Measurements from ENCODE around the gene XPO6. TPM values are rescaled to one million over a fixed set of nuclear protein-coding genes. Genes with fewer than 3 reads are reported as not detected.

Gene XPO6
- total RNA-seq, 1 donor from 2014 or later, result 227 TPM

DNA sequence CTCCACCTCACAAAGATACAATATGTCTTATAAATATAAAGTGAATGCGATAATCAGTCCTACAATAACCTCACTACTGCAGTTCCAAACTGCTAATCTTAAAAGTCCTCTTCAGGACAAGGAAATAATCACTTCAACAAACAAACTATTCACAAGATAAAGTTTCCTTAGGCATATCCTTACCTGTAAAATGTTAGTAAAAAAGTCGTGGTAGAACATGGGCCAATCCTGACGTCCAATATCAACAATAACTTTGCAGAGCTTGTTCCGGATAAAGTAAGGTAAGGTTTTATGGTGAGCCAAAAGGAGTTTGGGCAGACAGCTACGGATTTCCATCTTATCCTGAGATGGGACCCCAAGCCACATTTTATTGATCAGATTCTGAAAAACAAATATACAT is 36.0 kb downstream of the XPO6 start:
- H3K4me1 Mint-ChIP-seq (ENCODE audit: low read depth), result peaks cover 47% of the 10 kb centered on the region
- peaks cover 74% of the 10 kb centered on the region for H3K36me3 Mint-ChIP-seq (ENCODE audit: low read depth)
- H3K27ac Mint-ChIP-seq, result peak overlapping the region; percentile 47
- H3K4me3 Mint-ChIP-seq (ENCODE audit: low read depth), result no peak overlapping the region
- no peaks in the 10 kb centered on the region for H3K9me3 Mint-ChIP-seq
- no peaks in the 10 kb centered on the region for H3K27me3 Mint-ChIP-seq (ENCODE audit: low read depth)
- intact Hi-C loops (cut with micrococcal nuclease), result no loop called here
- DNase-seq (ENCODE audit: low spot score), result no peak

DNA sequence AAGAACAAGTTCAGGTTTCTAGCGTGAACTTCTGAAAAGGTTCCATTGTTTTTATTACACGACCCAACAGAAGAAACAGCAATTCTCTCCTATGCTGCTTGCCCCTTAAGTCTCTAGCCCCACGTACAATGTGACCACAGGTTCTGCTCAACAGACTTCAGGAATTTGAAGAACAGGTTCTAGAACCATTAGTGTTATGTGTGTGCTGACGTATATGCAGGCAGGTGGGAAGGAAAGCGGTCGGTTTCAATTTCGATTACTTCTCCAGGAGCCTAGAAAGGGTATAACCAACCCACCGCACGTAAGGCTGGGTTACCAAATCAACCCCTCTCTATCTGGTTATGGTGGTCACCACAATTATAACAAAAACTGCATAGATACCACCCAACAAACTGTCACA is 39.4 kb downstream of the XPO6 start:
- Mint-ChIP-seq H3K9me3 (no peaks in the 10 kb centered on the region), H3K4me1 (ENCODE audit: low read depth) (peaks cover 54% of the 10 kb centered on the region), H3K27me3 (ENCODE audit: low read depth) (no peaks in the 10 kb centered on the region), H3K4me3 (ENCODE audit: low read depth) (no peak overlapping the region), H3K27ac (no peak overlapping the region), H3K36me3 (ENCODE audit: low read depth) (peaks cover 75% of the 10 kb centered on the region)
- no peak for DNase-seq (ENCODE audit: low spot score)
- intact Hi-C loops (cut with micrococcal nuclease), result no loop called here

DNA sequence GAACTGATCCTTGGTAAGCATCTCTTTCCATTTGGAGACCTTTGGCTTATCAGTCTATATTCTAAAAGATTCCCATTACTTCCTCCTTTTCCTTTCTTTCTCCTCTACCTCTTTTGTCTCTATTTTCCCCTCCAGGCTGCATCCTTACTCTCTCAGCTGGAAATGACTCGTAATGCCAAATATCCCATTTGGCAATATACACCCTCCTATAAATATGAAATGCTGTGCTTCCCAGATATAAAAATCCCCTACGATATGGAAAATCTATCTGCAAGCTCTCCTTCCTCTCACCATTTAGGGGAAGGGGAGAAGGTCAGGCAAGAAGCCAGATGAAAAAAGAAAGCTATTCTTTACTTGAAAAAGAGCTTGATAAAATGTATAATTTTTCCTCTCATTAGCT is 39.9 kb downstream of the XPO6 start:
- DNase-seq (ENCODE audit: low spot score), result no peak
- Mint-ChIP-seq H3K36me3 (ENCODE audit: low read depth) (peaks cover 75% of the 10 kb centered on the region), H3K4me3 (ENCODE audit: low read depth) (no peak overlapping the region), H3K27me3 (ENCODE audit: low read depth) (no peaks in the 10 kb centered on the region), H3K27ac (no peak overlapping the region), H3K4me1 (ENCODE audit: low read depth) (peaks cover 55% of the 10 kb centered on the region), H3K9me3 (no peaks in the 10 kb centered on the region)
- intact Hi-C loops (cut with micrococcal nuclease), result no loop called here

DNA sequence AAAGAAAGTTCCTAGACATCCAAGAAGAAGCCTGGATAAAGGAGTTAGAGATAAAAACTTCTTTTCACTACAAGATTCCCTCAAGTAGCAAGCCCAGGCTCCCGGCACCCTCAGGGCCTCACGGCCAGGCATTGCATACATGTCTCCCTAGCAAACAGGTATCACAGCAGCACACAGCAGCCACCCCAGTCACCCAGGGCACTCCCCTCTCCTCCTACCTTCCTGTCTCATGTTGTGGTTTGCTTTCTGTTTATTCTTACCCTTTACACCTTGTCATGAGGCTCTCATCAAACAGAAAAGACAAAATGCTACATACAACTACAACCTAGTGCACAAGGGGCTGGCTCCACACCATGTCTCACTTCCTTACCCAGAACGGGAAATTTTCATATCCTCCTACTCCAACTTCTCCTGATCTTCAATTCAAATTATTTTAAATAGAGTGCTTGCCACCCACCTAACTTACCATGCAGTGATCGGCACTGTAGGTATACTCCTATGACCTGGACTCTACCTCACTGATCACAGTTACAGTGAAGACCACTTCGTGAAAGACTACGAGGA is 42.7 kb downstream of the XPO6 start:
- intact Hi-C loops (cut with micrococcal nuclease), result loop anchor here (2.0 to 5.0 kb wide), 2 partner anchors 18 to 43 kb away; partner anchors contain the start of gene XPO6
- Mint-ChIP-seq H3K36me3 (ENCODE audit: low read depth) (peaks cover 76% of the 10 kb centered on the region), H3K4me3 (ENCODE audit: low read depth) (no peak overlapping the region)

DNA sequence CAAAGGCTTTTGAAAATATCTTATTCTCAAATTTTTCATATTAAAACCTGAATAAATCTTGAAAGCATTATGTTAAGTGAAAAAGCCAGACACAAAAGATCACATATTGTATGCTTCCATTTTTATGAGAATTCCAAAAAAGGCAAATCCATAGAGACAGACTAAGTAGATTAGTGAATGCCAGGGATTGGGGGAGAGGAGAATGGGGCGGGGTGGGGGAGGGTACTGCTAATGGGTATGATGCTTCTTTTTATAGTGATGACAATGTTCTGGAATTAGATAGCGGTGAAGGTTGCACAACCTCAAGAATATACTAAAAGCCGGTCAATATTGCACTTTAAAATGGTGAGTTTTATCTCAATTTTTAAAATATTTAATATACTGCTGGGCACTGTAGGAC is 44.0 kb downstream of the XPO6 start:
- Mint-ChIP-seq H3K27me3 (ENCODE audit: low read depth) (no peaks in the 10 kb centered on the region), H3K36me3 (ENCODE audit: low read depth) (peaks cover 80% of the 10 kb centered on the region), H3K27ac (peak overlapping the region; percentile 29), H3K9me3 (no peaks in the 10 kb centered on the region), H3K4me3 (ENCODE audit: low read depth) (no peak overlapping the region), H3K4me1 (ENCODE audit: low read depth) (peaks cover 68% of the 10 kb centered on the region)
- DNase-seq (ENCODE audit: low spot score), result no peak
- intact Hi-C loops (cut with micrococcal nuclease), result loop anchor here (2.0 to 5.0 kb wide), 2 partner anchors 19 to 45 kb away; partner anchors contain the start of gene XPO6

More for the DNA sequence above, 42.7 kb downstream of the XPO6 start:
- Mint-ChIP-seq H3K27me3 (ENCODE audit: low read depth) (no peaks in the 10 kb centered on the region), H3K27ac (peak overlapping the region; percentile 59), H3K4me1 (ENCODE audit: low read depth) (peaks cover 55% of the 10 kb centered on the region), H3K9me3 (no peaks in the 10 kb centered on the region)
- DNase-seq (ENCODE audit: low spot score), result no peak

DNA sequence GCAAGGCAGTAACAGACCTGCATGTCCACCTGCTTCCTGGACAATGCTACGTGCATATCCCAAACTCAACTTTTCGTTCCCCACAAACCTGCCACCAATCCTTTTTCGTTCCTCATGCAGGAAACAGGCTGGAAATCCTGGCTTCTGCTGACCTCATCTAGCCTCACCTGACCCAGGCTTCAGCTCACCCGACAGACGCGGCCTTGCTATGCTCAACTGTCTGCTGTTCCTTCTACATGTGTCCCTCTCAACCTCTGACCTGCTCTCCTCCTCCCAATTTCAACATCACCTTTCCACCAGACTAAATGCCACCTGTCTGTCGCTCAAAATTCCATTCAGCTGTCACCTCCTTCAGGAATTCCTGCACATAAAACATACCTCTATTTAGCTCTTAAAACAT is 44.5 kb downstream of the XPO6 start:
- Mint-ChIP-seq H3K27ac (peak overlapping the region; percentile 29), H3K36me3 (ENCODE audit: low read depth) (peaks cover 77% of the 10 kb centered on the region), H3K9me3 (no peaks in the 10 kb centered on the region), H3K4me3 (ENCODE audit: low read depth) (no peak overlapping the region), H3K4me1 (ENCODE audit: low read depth) (peaks cover 66% of the 10 kb centered on the region), H3K27me3 (ENCODE audit: low read depth) (no peaks in the 10 kb centered on the region)
- intact Hi-C loops (cut with micrococcal nuclease), result loop anchor here (5.0 kb wide), 1 partner anchor 45 kb away; the partner anchor contains the start of gene XPO6
- no peak for DNase-seq (ENCODE audit: low spot score)

DNA sequence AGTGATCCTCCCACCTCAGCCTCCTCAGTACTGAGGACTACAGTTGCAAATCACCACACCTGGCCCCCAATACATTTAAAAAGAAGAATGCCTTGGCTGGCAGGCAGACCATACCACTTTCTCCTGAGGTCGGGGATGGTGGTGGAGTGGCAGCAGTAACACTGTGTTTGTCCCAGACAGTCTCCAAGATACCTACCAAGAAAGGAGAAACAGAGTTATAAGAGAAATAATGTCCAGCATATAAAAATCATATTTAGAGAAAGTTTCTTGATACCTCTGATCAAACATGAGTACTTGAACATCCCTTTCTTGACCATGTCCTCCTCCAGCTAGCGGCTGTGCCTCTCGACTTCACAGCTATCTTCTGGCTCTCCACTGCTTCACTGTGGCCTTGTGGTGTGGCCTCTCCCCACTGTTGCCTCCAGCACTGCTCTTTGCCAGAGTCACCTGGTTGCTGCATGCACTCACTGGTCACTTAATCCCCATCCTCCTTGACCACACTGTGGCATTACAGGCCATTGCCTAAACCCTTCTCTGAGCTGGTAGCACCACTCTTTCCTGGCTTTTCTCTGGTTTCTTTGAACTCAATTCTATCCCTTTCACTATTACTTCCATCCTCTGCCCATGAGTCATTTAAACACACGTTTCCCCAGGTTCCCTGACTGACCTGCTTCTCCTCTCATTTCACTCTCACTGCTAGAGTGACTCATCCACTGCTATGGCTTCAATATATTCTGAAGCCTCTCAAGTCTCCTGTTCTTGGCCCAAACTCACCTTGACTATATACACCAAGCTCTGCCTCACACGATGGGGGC is 45.2 kb downstream of the XPO6 start:
- H3K9me3 Mint-ChIP-seq, result no peaks in the 10 kb centered on the region
- H3K27ac Mint-ChIP-seq, result peak overlapping the region; percentile 29
- H3K4me1 Mint-ChIP-seq (ENCODE audit: low read depth), result peaks cover 66% of the 10 kb centered on the region
- H3K4me3 Mint-ChIP-seq (ENCODE audit: low read depth), result no peak overlapping the region
- no peak for DNase-seq (ENCODE audit: low spot score)
- intact Hi-C loops (cut with micrococcal nuclease), result loop anchor here (5.0 kb wide), 1 partner anchor 46 kb away; the partner anchor contains the start of gene XPO6
- H3K36me3 Mint-ChIP-seq (ENCODE audit: low read depth), result peaks cover 77% of the 10 kb centered on the region
- H3K27me3 Mint-ChIP-seq (ENCODE audit: low read depth), result no peaks in the 10 kb centered on the region

DNA sequence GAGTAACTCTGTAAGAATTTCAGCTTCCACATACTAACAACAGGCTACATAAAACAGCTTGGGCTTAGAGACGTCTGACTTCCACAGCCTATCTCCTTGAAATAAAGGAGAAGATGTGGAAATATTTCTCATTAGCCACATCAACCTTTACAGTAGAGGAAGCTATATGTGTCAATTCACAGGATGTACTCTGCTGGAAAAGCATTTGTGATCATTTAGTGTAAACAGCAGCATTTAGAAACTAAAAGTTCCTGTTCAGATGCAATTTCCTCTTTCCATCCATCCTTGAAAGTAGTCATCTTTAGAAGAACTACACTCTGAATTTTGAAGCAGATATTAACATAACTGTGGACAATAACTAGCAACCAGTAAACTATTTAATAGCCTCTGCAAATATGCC is 46.2 kb downstream of the XPO6 start:
- Mint-ChIP-seq H3K9me3 (no peaks in the 10 kb centered on the region), H3K4me1 (ENCODE audit: low read depth) (peaks cover 74% of the 10 kb centered on the region), H3K36me3 (ENCODE audit: low read depth) (peaks cover 84% of the 10 kb centered on the region), H3K4me3 (ENCODE audit: low read depth) (no peak overlapping the region), H3K27ac (peak overlapping the region; percentile 70), H3K27me3 (ENCODE audit: low read depth) (no peaks in the 10 kb centered on the region)
- DNase-seq (ENCODE audit: low spot score), result no peak
- intact Hi-C loops (cut with micrococcal nuclease), result loop anchor here (5.0 kb wide), 1 partner anchor 47 kb away; the partner anchor contains the start of gene XPO6

DNA sequence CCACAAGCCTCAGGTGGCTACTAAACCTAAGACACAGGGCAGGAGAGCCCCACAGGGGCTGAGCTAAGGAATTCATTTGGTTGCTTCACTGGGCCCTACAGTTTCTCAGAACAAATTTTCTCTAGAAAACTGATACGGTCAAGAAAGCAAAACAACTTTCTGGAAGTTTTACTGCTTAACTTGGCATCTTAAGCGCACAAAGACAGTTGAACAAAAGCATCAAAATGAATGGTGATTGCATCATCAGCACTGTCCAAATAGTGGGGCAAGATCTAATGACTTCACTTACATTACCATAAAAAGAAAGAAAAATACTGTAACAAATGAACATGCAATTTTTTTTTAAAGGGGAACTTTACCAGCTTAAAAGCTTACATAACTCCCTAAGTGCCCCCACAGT is 47.6 kb downstream of the XPO6 start:
- no peaks in the 10 kb centered on the region for H3K9me3 Mint-ChIP-seq
- no peak overlapping the region for H3K4me3 Mint-ChIP-seq (ENCODE audit: low read depth)
- DNase-seq (ENCODE audit: low spot score), result no peak
- peak overlapping the region; percentile 10 for H3K27ac Mint-ChIP-seq
- H3K36me3 Mint-ChIP-seq (ENCODE audit: low read depth), result peaks cover 85% of the 10 kb centered on the region
- H3K4me1 Mint-ChIP-seq (ENCODE audit: low read depth), result peaks cover 73% of the 10 kb centered on the region
- intact Hi-C loops (cut with micrococcal nuclease), result no loop called here
- H3K27me3 Mint-ChIP-seq (ENCODE audit: low read depth), result no peaks in the 10 kb centered on the region

DNA sequence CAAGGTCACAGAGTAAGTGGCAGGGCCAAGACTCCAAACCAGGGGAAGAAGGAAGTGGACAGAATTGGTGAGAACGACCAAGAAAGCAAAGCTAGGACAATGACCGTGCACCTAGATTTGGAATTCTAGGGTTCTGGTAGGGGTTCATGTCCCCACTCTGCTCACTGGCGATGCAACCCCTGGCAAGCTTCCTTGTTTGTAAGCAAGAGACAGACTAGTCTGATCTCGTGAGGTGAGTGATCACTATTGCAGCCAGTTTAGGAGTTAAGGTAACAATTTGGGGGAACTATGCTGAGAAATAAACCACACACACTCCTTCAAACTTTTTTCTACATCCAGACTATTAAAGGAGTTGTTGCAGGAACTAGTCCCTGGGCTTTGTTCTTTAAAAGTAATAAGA is 48.1 kb downstream of the XPO6 start:
- Mint-ChIP-seq H3K4me1 (ENCODE audit: low read depth) (peaks cover 72% of the 10 kb centered on the region), H3K4me3 (ENCODE audit: low read depth) (no peak overlapping the region), H3K27ac (peak overlapping the region; percentile 10), H3K36me3 (ENCODE audit: low read depth) (peaks cover 81% of the 10 kb centered on the region), H3K9me3 (no peaks in the 10 kb centered on the region), H3K27me3 (ENCODE audit: low read depth) (no peaks in the 10 kb centered on the region)
- no peak for DNase-seq (ENCODE audit: low spot score)
- intact Hi-C loops (cut with micrococcal nuclease), result no loop called here

DNA sequence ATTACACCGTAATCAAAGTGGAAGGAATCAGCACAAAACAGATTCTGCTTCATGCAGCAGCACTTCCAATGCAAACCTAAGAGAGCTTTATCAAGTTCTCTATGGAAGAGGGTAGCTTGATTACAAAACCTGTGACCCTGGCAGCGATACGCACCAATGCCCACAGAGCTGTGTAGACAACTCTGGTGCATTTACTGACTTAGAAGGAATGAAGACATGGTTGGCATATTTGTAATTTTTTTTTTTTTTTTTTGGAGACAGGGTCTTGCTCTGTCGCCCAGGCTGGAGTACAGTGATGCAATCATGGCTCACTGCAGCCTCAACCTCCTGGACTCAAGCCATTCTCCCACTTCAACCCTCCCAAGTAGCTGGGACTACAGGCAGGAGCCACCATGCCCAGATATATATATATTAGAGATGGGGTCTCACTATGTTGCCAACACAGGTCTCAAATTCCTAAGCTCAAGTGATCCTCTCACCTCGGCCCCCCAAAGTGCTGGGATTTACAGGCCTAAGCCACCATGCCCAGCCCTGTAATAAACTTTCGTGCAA is 49.4 kb downstream of the XPO6 start:
- no peaks in the 10 kb centered on the region for H3K27me3 Mint-ChIP-seq (ENCODE audit: low read depth)

DNA sequence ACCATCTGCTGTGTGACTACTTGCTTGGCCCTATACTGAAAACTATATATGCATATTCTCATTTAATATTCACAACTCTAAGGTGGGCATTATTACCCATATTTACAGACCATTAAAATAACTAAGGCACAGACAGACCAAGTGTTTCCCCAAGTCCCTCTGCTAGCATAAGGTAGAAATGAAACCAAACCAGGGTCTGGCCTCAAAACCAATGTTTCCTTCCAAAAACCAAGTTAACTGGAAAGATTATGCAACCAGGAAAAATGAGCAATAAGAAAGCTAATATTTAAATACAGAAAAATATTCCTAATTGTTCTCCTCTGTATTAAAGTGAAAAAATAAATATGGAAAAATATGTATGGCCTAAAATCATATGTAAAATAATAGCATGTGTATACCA is 50.1 kb downstream of the XPO6 start:
- Mint-ChIP-seq H3K36me3 (ENCODE audit: low read depth) (peaks cover 77% of the 10 kb centered on the region), H3K4me3 (ENCODE audit: low read depth) (no peak overlapping the region), H3K9me3 (no peaks in the 10 kb centered on the region), H3K27me3 (ENCODE audit: low read depth) (no peaks in the 10 kb centered on the region), H3K27ac (no peak overlapping the region), H3K4me1 (ENCODE audit: low read depth) (peaks cover 64% of the 10 kb centered on the region)
- no peak for DNase-seq (ENCODE audit: low spot score)
- intact Hi-C loops (cut with micrococcal nuclease), result no loop called here

More for the DNA sequence above, 49.4 kb downstream of the XPO6 start:
- peaks cover 72% of the 10 kb centered on the region for H3K4me1 Mint-ChIP-seq (ENCODE audit: low read depth)
- peaks cover 80% of the 10 kb centered on the region for H3K36me3 Mint-ChIP-seq (ENCODE audit: low read depth)
- intact Hi-C loops (cut with micrococcal nuclease), result no loop called here
- H3K27ac Mint-ChIP-seq, result no peak overlapping the region
- no peak overlapping the region for H3K4me3 Mint-ChIP-seq (ENCODE audit: low read depth)
- H3K9me3 Mint-ChIP-seq, result no peaks in the 10 kb centered on the region
- no peak for DNase-seq (ENCODE audit: low spot score)

DNA sequence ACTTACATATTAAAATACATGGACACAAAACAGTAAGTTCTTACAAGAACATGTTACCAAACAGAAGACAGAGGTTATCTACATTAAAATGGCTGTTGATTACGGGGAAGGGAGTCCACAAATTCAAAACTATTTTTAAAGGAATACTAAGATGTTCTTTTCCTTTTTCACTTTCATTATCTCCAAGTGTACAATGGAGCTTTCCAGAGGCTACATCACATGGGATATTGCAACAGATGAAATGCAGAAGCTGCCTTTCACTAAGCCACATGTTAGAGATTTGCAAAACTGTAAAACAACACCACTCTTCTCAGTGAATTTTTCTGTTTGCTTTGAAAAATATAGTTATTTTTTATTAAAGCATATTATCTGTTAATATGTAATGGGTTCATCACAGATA is 53.6 kb downstream of the XPO6 start:
- peaks cover 50% of the 10 kb centered on the region for H3K4me1 Mint-ChIP-seq (ENCODE audit: low read depth)
- no peak overlapping the region for H3K4me3 Mint-ChIP-seq (ENCODE audit: low read depth)
- H3K36me3 Mint-ChIP-seq (ENCODE audit: low read depth), result peaks cover 70% of the 10 kb centered on the region
- no peak for DNase-seq (ENCODE audit: low spot score)
- no peak overlapping the region for H3K27ac Mint-ChIP-seq
- intact Hi-C loops (cut with micrococcal nuclease), result no loop called here
- H3K27me3 Mint-ChIP-seq (ENCODE audit: low read depth), result no peaks in the 10 kb centered on the region
- H3K9me3 Mint-ChIP-seq, result no peaks in the 10 kb centered on the region
